ENCODE measurements around the gene MBNL1.

Gene MBNL1

GRCh38 chr3:152323834-152324233 lies 55.1 kb downstream of the MBNL1 start (continued):
- TF ChIP-seq TSHZ2 (CRISPR knock-in tag; IDR thresholded peaks at IDR 0.05) (no peak), GLIS3 (CRISPR knock-in tag; IDR thresholded peaks at IDR 0.05) (no peak), OSR1 (CRISPR knock-in tag; IDR thresholded peaks at IDR 0.05) (no peak), CSDC2 (CRISPR knock-in tag; IDR thresholded peaks at IDR 0.05) (no peak), SNAI2 (CRISPR knock-in tag; IDR thresholded peaks at IDR 0.05) (no peak), ZFP30 (CRISPR knock-in tag; IDR thresholded peaks at IDR 0.05) (no peak), ZNF565 (CRISPR knock-in tag; conservative IDR thresholded peaks at IDR 0.05; ENCODE audit: low read depth) (no peak), ARNTL (CRISPR knock-in tag; IDR thresholded peaks at IDR 0.05; ENCODE audit: borderline replicate concordance, low read depth) (no peak)

- TF ChIP-seq RARB (CRISPR knock-in tag; IDR thresholded peaks at IDR 0.05) (no peak), ISL1 (CRISPR knock-in tag; IDR thresholded peaks at IDR 0.05) (no peak), PATZ1 (CRISPR knock-in tag; IDR thresholded peaks at IDR 0.05; ENCODE audit: borderline replicate concordance) (no peak), GLIS3 (CRISPR knock-in tag; IDR thresholded peaks at IDR 0.05) (no peak), TCF4 (CRISPR knock-in tag; IDR thresholded peaks at IDR 0.05; ENCODE audit: borderline replicate concordance) (no peak), OSR1 (CRISPR knock-in tag; IDR thresholded peaks at IDR 0.05) (no peak), ZFP3 (CRISPR knock-in tag; IDR thresholded peaks at IDR 0.05) (no peak), ZNF8 (CRISPR knock-in tag; IDR thresholded peaks at IDR 0.05) (no peak), ZC3H10 (CRISPR knock-in tag; IDR thresholded peaks at IDR 0.05) (no peak), ESRRG (CRISPR knock-in tag; IDR thresholded peaks at IDR 0.05) (no peak), BACH2 (CRISPR knock-in tag; IDR thresholded peaks at IDR 0.05; ENCODE audit: borderline replicate concordance) (no peak), ZNF565 (CRISPR knock-in tag; conservative IDR thresholded peaks at IDR 0.05; ENCODE audit: low read depth) (no peak)
- TF ChIP-seq, protein P1, sequence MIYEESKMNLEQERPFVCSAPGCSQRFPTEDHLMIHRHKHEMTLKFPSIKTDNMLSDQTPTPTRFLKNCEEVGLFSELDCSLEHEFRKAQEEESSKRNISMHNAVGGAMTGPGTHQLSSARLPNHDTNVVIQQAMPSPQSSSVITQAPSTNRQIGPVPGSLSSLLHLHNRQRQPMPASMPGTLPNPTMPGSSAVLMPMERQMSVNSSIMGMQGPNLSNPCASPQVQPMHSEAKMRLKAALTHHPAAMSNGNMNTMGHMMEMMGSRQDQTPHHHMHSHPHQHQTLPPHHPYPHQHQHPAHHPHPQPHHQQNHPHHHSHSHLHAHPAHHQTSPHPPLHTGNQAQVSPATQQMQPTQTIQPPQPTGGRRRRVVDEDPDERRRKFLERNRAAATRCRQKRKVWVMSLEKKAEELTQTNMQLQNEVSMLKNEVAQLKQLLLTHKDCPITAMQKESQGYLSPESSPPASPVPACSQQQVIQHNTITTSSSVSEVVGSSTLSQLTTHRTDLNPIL (CRISPR knock-in tag; IDR thresholded peaks at IDR 0.05; ENCODE audit: low read depth): no peak
- TF ChIP-seq, protein P2, sequence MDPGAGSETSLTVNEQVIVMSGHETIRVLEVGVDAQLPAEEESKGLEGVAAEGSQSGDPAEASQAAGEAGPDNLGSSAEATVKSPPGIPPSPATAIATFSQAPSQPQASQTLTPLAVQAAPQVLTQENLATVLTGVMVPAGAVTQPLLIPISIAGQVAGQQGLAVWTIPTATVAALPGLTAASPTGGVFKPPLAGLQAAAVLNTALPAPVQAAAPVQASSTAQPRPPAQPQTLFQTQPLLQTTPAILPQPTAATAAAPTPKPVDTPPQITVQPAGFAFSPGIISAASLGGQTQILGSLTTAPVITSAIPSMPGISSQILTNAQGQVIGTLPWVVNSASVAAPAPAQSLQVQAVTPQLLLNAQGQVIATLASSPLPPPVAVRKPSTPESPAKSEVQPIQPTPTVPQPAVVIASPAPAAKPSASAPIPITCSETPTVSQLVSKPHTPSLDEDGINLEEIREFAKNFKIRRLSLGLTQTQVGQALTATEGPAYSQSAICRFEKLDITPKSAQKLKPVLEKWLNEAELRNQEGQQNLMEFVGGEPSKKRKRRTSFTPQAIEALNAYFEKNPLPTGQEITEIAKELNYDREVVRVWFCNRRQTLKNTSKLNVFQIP (CRISPR knock-in tag; IDR thresholded peaks at IDR 0.05; ENCODE audit: borderline replicate concordance, low read depth): no peak
- TF ChIP-seq, protein P3, sequence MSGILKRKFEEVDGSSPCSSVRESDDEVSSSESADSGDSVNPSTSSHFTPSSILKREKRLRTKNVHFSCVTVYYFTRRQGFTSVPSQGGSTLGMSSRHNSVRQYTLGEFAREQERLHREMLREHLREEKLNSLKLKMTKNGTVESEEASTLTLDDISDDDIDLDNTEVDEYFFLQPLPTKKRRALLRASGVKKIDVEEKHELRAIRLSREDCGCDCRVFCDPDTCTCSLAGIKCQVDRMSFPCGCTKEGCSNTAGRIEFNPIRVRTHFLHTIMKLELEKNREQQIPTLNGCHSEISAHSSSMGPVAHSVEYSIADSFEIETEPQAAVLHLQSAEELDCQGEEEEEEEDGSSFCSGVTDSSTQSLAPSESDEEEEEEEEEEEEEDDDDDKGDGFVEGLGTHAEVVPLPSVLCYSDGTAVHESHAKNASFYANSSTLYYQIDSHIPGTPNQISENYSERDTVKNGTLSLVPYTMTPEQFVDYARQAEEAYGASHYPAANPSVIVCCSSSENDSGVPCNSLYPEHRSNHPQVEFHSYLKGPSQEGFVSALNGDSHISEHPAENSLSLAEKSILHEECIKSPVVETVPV (CRISPR knock-in tag; IDR thresholded peaks at IDR 0.05): no peak
- ATAC-seq: no peak
These were observed 56.4 kb downstream of the MBNL1 start for GRCh38 chr3:152325136-152325535.

DNA sequence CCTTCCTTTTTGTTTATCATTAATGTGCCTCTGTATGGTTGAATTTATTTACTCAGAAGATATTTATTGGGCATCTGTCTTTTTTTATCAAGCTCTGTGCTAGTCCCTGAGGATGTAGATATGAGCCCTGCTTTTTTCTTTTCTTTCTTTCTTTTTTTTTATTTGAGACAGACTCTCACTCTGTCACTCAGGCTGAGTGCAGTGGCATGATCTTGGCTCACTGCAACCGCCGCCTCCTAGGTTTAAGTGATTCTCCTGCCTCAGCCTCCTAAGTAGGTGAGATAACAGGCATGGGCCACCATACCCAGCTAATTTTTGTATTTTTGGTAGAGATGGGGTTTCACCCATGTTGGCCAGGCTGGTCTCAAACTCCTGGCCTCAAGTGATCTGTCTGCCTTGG lies 58.5 kb downstream of the MBNL1 start:
- TF ChIP-seq GLIS3 (CRISPR knock-in tag; IDR thresholded peaks at IDR 0.05): no peak
- no peak for TF ChIP-seq OSR1 (CRISPR knock-in tag; IDR thresholded peaks at IDR 0.05)
- no peak for TF ChIP-seq CSDC2 (CRISPR knock-in tag; IDR thresholded peaks at IDR 0.05)
- TF ChIP-seq PATZ1 (CRISPR knock-in tag; IDR thresholded peaks at IDR 0.05; ENCODE audit: borderline replicate concordance): no peak
- no peak for TF ChIP-seq ARNTL (CRISPR knock-in tag; IDR thresholded peaks at IDR 0.05; ENCODE audit: borderline replicate concordance, low read depth)
- TF ChIP-seq ZNF70 (CRISPR knock-in tag; IDR thresholded peaks at IDR 0.05): no peak
- TF ChIP-seq ZFP3 (CRISPR knock-in tag; IDR thresholded peaks at IDR 0.05): no peak
- TF ChIP-seq ESRRG (CRISPR knock-in tag; IDR thresholded peaks at IDR 0.05): no peak
- TF ChIP-seq ISL1 (CRISPR knock-in tag; IDR thresholded peaks at IDR 0.05): no peak
- no peak for TF ChIP-seq TSHZ2 (CRISPR knock-in tag; IDR thresholded peaks at IDR 0.05)
- TF ChIP-seq ZNF8 (CRISPR knock-in tag; IDR thresholded peaks at IDR 0.05): no peak
- TF ChIP-seq ZC3H10 (CRISPR knock-in tag; IDR thresholded peaks at IDR 0.05): no peak
- TF ChIP-seq TCF4 (CRISPR knock-in tag; IDR thresholded peaks at IDR 0.05; ENCODE audit: borderline replicate concordance): no peak
- no peak for TF ChIP-seq RARB (CRISPR knock-in tag; IDR thresholded peaks at IDR 0.05)
- no peak for TF ChIP-seq PPARA (CRISPR knock-in tag; IDR thresholded peaks at IDR 0.05; ENCODE audit: borderline replicate concordance)

More for the DNA sequence above, 58.5 kb downstream of the MBNL1 start:
- no peak for ATAC-seq
